Nephron progenitor cell (in vitro differentiated cells): ENCODE data around the gene DMD.
A peak's percentile ranks its signal among the peaks of the same experiment; 100 is the strongest.
"Not testable (repeated sequence)": the region's sequence is repeated elsewhere in the genome, so short reads cannot be mapped to it uniquely, and the experiment has no call there.

Experiments
- DNase-seq: peaks from one replicate; pipeline ENCODE4 v3.0.0; 2021
- H3K27ac Mint-ChIP-seq: 2 replicates; pipeline ENCODE4 v1.8.0; 2021; ENCODE audit warnings: mild to moderate bottlenecking, moderate library complexity, mixed read lengths
- H3K27me3 Mint-ChIP-seq: 2 replicates; pipeline ENCODE4 v1.8.0; 2021; ENCODE audit warnings: mild to moderate bottlenecking, low read depth, mixed read lengths; ENCODE audit not compliant: poor library complexity
- H3K36me3 Mint-ChIP-seq: 2 replicates; pipeline ENCODE4 v1.8.0; 2021; ENCODE audit warnings: low read depth, mixed read lengths
- H3K4me1 Mint-ChIP-seq: 2 replicates; pipeline ENCODE4 v1.8.0; 2021; ENCODE audit warnings: mixed read lengths
- H3K4me3 Mint-ChIP-seq: 2 replicates; pipeline ENCODE4 v1.8.0; 2021; ENCODE audit warnings: mild to moderate bottlenecking, moderate library complexity, mixed read lengths
- H3K9me3 Mint-ChIP-seq: 2 replicates; pipeline ENCODE4 v1.8.0; 2021; ENCODE audit warnings: mild to moderate bottlenecking, moderate library complexity, mixed read lengths
- TF ChIP-seq, protein P1 (sequence below): fragments of 200-600 bp; sonication (generic); IDR thresholded peaks from 2 replicates; pipeline ENCODE4 v1.5.0; 2021; ENCODE audit warnings: antibody characterized with exemption

Gene DMD

DNA sequence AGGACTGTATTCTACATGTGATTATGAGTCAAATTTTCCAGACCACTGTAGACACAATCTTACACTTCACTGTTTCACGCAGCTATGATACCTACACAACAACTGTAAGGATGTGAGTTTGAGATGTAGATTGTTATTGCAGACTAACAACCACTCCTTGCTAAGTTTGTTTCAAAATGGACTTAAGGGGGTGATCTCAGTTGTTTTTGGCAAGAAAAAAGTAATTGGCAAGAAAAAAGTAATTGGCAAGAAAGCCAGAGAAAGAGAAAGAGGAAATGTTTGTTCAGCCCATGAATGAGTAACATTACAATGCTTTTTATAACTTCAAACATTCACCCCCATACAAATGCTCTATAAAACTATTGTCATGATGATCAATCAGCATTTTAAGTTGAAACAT, 466.4 kb downstream of the DMD start:
- no peaks in the 10 kb centered on the region for H3K4me1 Mint-ChIP-seq
- no peak for DNase-seq
- TF ChIP-seq, protein P1, sequence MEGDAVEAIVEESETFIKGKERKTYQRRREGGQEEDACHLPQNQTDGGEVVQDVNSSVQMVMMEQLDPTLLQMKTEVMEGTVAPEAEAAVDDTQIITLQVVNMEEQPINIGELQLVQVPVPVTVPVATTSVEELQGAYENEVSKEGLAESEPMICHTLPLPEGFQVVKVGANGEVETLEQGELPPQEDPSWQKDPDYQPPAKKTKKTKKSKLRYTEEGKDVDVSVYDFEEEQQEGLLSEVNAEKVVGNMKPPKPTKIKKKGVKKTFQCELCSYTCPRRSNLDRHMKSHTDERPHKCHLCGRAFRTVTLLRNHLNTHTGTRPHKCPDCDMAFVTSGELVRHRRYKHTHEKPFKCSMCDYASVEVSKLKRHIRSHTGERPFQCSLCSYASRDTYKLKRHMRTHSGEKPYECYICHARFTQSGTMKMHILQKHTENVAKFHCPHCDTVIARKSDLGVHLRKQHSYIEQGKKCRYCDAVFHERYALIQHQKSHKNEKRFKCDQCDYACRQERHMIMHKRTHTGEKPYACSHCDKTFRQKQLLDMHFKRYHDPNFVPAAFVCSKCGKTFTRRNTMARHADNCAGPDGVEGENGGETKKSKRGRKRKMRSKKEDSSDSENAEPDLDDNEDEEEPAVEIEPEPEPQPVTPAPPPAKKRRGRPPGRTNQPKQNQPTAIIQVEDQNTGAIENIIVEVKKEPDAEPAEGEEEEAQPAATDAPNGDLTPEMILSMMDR, result no peak
- peaks cover 3% of the 10 kb centered on the region for H3K27me3 Mint-ChIP-seq
- no peak overlapping the region for H3K27ac Mint-ChIP-seq
- no peaks in the 10 kb centered on the region for H3K36me3 Mint-ChIP-seq
- H3K9me3 Mint-ChIP-seq, result no peaks in the 10 kb centered on the region
- no peak overlapping the region for H3K4me3 Mint-ChIP-seq

DNA sequence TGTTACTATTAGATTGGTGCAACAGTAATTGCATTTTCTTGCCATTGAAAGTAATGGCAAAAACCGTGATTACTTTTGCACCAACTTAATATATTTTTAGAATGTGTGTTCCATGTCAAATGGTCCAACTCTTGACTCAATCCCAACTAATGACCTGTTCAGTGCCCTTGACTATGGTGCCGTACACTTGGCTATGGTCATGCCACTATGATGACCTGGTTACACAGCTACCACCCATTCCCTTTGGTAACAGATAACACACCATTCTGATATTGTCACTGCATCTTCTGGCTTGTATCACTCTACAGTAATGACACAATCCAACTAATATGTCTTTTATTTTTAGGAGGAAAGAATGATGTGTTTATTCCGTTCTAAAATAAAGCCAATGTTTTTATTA, 469.4 kb downstream of the DMD start:
- Mint-ChIP-seq H3K9me3 (no peaks in the 10 kb centered on the region), H3K4me1 (no peaks in the 10 kb centered on the region), H3K27ac (no peak overlapping the region), H3K27me3 (peaks cover 3% of the 10 kb centered on the region), H3K4me3 (no peak overlapping the region), H3K36me3 (no peaks in the 10 kb centered on the region)
- DNase-seq, result no peak
- TF ChIP-seq, protein P1, result no peak

DNA sequence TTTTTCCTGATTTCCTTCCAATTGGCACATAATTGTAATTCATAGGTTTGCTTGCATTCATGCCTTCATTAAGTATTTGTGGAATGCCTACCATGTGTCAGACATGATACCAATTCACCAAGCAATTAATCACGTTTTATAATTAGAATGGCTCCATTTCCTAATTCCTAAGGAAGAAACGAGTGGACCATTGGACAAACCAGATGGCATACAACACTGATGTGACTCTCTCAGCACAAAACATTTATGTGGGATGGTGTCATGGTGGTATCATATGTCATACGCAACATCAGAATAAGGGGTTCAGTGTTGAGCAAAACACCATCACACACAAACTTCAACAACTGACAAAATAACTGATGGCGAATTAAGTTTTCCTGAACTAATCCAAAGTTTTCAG, 502.8 kb downstream of the DMD start:
- no peaks in the 10 kb centered on the region for H3K9me3 Mint-ChIP-seq
- DNase-seq, result no peak
- no peaks in the 10 kb centered on the region for H3K27me3 Mint-ChIP-seq
- H3K4me3 Mint-ChIP-seq, result no peak overlapping the region
- TF ChIP-seq, protein P1, result no peak
- H3K4me1 Mint-ChIP-seq, result no peaks in the 10 kb centered on the region
- H3K27ac Mint-ChIP-seq, result no peak overlapping the region
- H3K36me3 Mint-ChIP-seq, result no peaks in the 10 kb centered on the region

DNA sequence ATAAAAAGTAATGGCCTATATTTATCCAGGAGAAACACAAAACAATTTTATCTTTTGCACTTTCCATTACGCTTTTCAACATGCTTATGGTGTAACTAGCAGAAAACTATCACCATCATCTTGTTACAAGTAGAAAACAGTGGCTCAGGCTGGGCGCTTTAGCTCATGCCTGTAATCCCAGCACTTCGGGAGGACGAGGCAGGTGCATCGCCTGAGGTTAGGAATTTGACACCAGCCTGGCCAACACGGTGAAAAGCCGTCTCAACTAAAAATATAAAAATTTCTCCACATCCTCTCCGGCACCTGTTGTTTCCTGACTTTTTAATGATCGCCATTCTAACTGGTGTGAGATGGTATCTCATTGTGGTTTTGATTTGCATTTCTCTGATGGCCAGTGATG, 506.0 kb downstream of the DMD start:
- DNase-seq, H3K27me3 Mint-ChIP-seq, H3K4me3 Mint-ChIP-seq, H3K27ac Mint-ChIP-seq, H3K4me1 Mint-ChIP-seq, H3K9me3 Mint-ChIP-seq, H3K36me3 Mint-ChIP-seq: not testable (repeated sequence)

DNA sequence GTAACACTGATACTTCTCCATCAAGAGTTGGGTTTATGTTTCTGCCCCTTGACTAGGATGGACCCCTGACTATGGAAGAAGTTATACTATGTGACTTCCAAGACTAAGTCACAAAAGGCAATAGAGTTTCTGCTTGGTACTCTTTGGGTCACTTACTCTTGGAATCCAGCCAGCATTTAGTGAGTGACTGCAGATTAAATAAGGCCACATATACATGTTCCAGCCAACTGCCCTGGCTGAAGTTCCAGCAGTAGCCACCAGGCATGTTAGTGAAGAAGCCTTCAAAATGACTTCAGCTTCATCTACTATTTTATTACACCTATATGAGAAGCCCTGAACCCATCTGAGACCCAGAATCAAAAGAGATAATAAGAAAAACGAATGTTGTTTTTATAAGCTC, 524.0 kb downstream of the DMD start:
- Mint-ChIP-seq H3K36me3 (no peaks in the 10 kb centered on the region), H3K27ac (no peak overlapping the region), H3K4me1 (no peaks in the 10 kb centered on the region), H3K4me3 (no peak overlapping the region), H3K27me3 (no peaks in the 10 kb centered on the region), H3K9me3 (no peaks in the 10 kb centered on the region)
- DNase-seq, result no peak
- TF ChIP-seq, protein P1, result peak; percentile 11

DNA sequence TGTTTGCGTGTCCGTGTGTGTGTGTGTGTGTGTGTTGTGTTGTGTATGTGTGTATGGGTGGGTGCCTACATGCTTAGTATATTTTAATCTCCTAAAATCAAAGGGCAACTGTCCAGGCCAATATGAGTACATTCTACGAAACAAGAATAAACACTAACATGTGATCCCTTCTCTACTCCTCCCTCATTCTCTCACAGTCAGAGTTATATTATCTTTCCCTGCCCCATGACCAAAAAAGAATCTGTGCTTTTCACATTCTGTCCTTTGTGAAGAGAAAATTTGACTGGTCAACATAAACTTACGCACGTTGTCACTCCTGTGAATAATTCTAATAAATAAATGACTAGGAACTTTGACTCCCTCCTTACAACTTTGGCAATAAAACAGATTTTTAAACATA, 532.9 kb downstream of the DMD start:
- Mint-ChIP-seq H3K27ac (no peak overlapping the region), H3K4me3 (no peak overlapping the region), H3K9me3 (no peaks in the 10 kb centered on the region), H3K27me3 (no peaks in the 10 kb centered on the region), H3K36me3 (no peaks in the 10 kb centered on the region), H3K4me1 (no peaks in the 10 kb centered on the region)
- TF ChIP-seq, protein P1, result no peak
- DNase-seq, result no peak

DNA sequence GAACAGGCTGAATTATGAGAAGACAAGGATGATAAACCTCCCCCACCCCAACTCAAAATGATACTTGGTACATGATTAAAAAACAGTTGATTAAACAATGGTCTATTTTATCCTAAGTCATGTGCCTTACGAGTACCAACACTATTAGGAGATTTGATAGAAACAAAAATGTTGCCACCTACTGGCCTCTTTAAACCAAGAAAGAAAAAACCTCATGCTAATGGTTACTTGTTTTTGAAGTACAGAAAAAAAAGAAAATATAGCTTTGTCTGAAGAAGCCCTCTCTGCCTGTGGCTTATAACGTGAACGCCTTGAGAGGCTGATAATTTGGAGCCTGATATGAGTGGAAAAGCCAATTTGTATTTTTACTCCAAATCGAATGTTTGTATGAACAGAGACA, 538.2 kb downstream of the DMD start:
- Mint-ChIP-seq H3K4me3 (no peak overlapping the region), H3K4me1 (no peaks in the 10 kb centered on the region), H3K27me3 (no peaks in the 10 kb centered on the region), H3K36me3 (no peaks in the 10 kb centered on the region), H3K9me3 (no peaks in the 10 kb centered on the region), H3K27ac (no peak overlapping the region)
- no peak for DNase-seq
- TF ChIP-seq, protein P1, result peak; percentile 26
